Neuron (in vitro differentiated cells): ENCODE measurements around the gene PCNX1.
"Not testable (repeated sequence)": the region's sequence is repeated elsewhere in the genome, so short reads cannot be mapped to it uniquely, and the experiment has no call there.

ENCODE experiments used
- H2AFZ ChIP-seq: one replicate; pipeline ENCODE4 v1.6.1; 2013; ENCODE audit warnings: low read depth, mild to moderate bottlenecking, inconsistent platforms, low read length, moderate library complexity
- H3K27me3 ChIP-seq: one replicate; pipeline ENCODE4 v1.6.1; 2013; ENCODE audit warnings: low read length; ENCODE audit not compliant: insufficient read depth
- H3K36me3 ChIP-seq: one replicate; pipeline ENCODE4 v1.6.1; 2013; ENCODE audit warnings: low read length; ENCODE audit not compliant: insufficient read depth
- H3K4me1 ChIP-seq: one replicate; pipeline ENCODE4 v1.6.1; 2013; ENCODE audit warnings: low read length; ENCODE audit not compliant: insufficient read depth
- H3K4me3 ChIP-seq: 2 replicates; pipeline ENCODE4 v1.5.1; 2013; ENCODE audit warnings: mild to moderate bottlenecking, low read length, moderate library complexity
- H3K9me3 ChIP-seq: one replicate; pipeline ENCODE4 v1.6.1; 2013; ENCODE audit warnings: low read length

Gene PCNX1

DNA sequence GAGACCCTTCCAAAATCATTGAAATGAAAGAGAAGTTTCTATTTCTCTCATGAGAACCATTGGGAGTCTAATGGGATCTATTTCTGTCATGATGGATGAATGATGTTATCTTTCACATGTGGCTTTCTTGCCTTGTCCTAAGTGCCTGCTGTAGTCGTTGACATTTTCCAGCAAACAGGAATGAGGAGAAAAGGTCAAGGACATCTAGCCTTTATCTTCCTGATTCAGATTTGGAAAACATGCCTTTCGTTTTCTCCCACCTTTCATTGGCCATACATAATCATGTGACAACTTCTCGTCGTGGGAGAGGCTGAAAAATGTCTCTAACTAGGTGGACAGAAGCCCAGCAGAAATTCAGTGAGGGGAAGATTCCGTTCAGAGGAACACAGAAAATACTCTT is 94.5 kb downstream of the PCNX1 start:
- H3K9me3 ChIP-seq, result peaks cover 2% of the 10 kb centered on the region
- H2AFZ ChIP-seq, result no peak overlapping the region
- no peaks in the 10 kb centered on the region for H3K4me1 ChIP-seq
- no peaks in the 10 kb centered on the region for H3K27me3 ChIP-seq
- H3K36me3 ChIP-seq, result peaks cover 6% of the 10 kb centered on the region
- no peak overlapping the region for H3K4me3 ChIP-seq

- Histone ChIP-seq H3K9me3 (peaks cover 2% of the 10 kb centered on the region), H2AFZ (no peak overlapping the region), H3K36me3 (peaks cover 8% of the 10 kb centered on the region), H3K4me3 (no peak overlapping the region), H3K4me1 (no peaks in the 10 kb centered on the region), H3K27me3 (no peaks in the 10 kb centered on the region)
Observed at GRCh38 chr14:71003156-71003555, 95.9 kb downstream of the PCNX1 start.

GRCh38 chr14:71004481-71004880 is 97.2 kb downstream of the PCNX1 start:
- no peaks in the 10 kb centered on the region for H3K4me1 ChIP-seq

DNA sequence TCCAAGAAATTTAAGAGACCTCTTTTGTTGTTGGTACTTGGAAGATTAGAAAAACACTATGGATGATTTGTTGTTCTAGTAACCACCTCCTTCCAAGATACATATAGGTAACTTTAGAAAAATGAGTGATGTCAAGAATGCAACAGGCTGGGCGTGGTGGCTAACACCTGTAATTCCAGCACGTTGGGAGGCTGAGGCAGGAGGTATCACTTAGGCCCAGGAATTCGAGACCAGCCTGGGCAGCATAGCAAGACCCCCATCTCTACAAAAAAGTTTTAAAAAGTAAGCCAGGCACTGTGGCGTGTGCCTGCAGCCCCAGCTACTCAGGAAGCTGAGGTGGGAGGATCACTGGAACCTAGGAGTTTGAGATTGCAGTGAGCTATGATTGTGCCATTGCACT is 97.8 kb downstream of the PCNX1 start:
- Histone ChIP-seq H3K36me3 (peaks cover 11% of the 10 kb centered on the region), H3K9me3 (peaks cover 2% of the 10 kb centered on the region), H3K4me1 (no peaks in the 10 kb centered on the region), H3K27me3 (no peaks in the 10 kb centered on the region), H2AFZ (no peak overlapping the region), H3K4me3 (no peak overlapping the region)

More at GRCh38 chr14:71004481-71004880, 97.2 kb downstream of the PCNX1 start:
- H3K27me3 ChIP-seq, result no peaks in the 10 kb centered on the region
- H3K36me3 ChIP-seq, result peaks cover 9% of the 10 kb centered on the region
- peaks cover 2% of the 10 kb centered on the region for H3K9me3 ChIP-seq
- H3K4me3 ChIP-seq, result no peak overlapping the region
- no peak overlapping the region for H2AFZ ChIP-seq

GRCh38 chr14:71006200-71006563 is 98.9 kb downstream of the PCNX1 start:
- no peak overlapping the region for H3K4me3 ChIP-seq
- H3K36me3 ChIP-seq, result peaks cover 13% of the 10 kb centered on the region
- H3K4me1 ChIP-seq, result no peaks in the 10 kb centered on the region
- no peaks in the 10 kb centered on the region for H3K27me3 ChIP-seq
- H2AFZ ChIP-seq, result no peak overlapping the region
- H3K9me3 ChIP-seq, result peaks cover 2% of the 10 kb centered on the region

GRCh38 chr14:71011479-71011878 is 104.2 kb downstream of the PCNX1 start:
- Histone ChIP-seq H3K4me3 (no peak overlapping the region), H3K36me3 (peaks cover 34% of the 10 kb centered on the region), H3K9me3 (no peaks in the 10 kb centered on the region), H3K4me1 (no peaks in the 10 kb centered on the region), H3K27me3 (no peaks in the 10 kb centered on the region), H2AFZ (no peak overlapping the region)

DNA sequence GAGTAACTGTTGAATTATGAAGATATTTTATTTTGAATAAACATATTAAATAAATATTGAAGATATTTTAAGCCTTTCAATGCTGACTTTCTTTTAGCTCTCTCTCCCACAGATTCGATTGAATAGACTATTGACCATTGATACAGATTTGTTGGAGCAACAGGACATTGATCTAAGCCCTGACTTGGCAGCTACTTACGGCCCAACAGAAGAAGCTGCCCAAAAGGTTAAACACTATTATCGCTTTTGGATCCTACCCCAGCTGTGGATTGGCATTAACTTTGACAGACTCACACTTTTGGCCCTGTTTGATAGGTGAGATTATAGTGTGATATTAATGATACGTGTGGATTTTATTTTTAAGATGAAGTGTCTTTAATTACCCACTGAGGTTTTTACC is 105.6 kb downstream of the PCNX1 start:
- Histone ChIP-seq H3K4me3 (no peak overlapping the region), H2AFZ (no peak overlapping the region), H3K36me3 (peaks cover 37% of the 10 kb centered on the region), H3K9me3 (no peaks in the 10 kb centered on the region), H3K4me1 (no peaks in the 10 kb centered on the region), H3K27me3 (no peaks in the 10 kb centered on the region)

- Histone ChIP-seq H3K4me3 (no peak overlapping the region), H3K4me1 (no peaks in the 10 kb centered on the region), H3K36me3 (peaks cover 38% of the 10 kb centered on the region), H3K27me3 (no peaks in the 10 kb centered on the region), H3K9me3 (no peaks in the 10 kb centered on the region), H2AFZ (no peak overlapping the region)
Observed at GRCh38 chr14:71013551-71014192, 106.4 kb downstream of the PCNX1 start.

- not testable (repeated sequence) for H2AFZ ChIP-seq, H3K9me3 ChIP-seq, H3K27me3 ChIP-seq, H3K4me3 ChIP-seq, H3K4me1 ChIP-seq
- H3K36me3 ChIP-seq, result peaks cover 33% of the 10 kb centered on the region
Observed at GRCh38 chr14:71019917-71020316, 112.7 kb downstream of the PCNX1 start.

DNA sequence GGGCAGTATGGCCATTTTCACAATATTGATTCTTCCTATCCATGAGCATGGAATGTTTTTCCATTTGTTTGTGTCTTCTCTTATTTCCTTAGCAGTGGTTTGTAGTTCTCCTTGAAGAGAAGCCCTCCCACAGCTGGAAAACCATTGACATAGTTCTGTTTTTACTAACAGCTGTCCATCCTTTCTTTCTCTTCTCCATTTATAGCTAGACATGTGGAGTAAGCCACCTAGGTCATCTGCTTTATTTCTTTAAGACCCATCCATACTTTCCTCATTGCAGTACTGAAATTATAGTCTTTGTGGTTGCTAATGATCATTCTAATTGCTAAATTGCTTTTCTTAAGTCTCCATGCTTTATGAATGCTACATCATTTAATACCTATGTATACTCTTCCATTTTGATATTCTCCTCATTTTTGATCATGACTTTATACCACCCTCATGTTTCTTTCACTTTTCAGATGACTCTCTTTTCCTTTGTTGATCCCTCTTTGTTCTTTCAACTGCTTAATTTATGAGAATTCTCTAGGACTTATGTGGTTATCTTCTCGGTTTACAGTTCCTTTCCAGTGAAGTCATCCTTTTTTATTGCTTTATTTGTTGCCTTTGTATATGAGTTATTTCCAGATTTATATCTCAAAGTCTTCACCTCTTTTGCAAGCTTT is 114.2 kb downstream of the PCNX1 start:
- no peaks in the 10 kb centered on the region for H3K9me3 ChIP-seq
- peaks cover 38% of the 10 kb centered on the region for H3K36me3 ChIP-seq
- H3K27me3 ChIP-seq, result no peaks in the 10 kb centered on the region
- no peaks in the 10 kb centered on the region for H3K4me1 ChIP-seq
- no peak overlapping the region for H3K4me3 ChIP-seq
- H2AFZ ChIP-seq, result no peak overlapping the region

DNA sequence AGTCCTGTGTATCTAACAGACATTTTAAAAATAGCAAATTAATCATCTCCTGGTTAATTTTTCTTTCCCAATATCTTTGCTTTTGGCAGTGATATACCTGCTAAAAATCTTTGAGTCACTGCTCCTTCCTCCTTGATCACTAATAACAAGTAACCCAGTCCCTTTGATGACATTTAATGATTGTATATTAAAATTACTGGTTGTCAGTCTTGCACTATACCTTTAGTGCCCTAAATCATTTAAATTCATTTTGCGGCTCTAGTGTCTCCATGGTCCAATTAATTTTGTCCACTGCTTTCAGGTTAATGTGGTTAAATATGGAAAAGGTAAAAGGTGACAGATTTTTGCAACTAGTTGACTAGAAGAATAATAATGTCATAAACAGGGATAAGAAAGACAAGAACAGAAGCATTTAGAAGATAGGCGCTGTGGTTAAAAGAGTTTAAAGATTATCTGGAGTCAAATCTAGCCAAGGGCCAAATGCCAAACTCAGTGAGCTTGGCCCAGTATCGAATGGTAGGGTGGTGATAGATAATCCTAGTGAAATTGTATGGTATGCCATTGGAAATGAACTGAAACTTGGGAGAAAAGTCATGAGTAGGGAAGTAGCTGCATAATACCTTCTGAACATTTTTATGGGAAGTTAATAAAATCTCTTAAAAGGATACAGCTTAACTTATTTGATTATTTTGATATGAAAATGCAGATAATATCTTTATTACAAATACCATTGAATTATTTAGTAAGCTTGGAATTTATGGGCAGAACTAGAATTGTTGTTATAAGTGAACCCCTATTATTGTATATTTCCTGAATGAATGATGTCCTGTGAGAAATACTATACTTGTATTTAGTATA is 115.0 kb downstream of the PCNX1 start:
- Histone ChIP-seq H3K27me3 (no peaks in the 10 kb centered on the region), H3K4me1 (no peaks in the 10 kb centered on the region), H3K36me3 (peaks cover 39% of the 10 kb centered on the region), H2AFZ (no peak overlapping the region), H3K9me3 (no peaks in the 10 kb centered on the region), H3K4me3 (no peak overlapping the region)

DNA sequence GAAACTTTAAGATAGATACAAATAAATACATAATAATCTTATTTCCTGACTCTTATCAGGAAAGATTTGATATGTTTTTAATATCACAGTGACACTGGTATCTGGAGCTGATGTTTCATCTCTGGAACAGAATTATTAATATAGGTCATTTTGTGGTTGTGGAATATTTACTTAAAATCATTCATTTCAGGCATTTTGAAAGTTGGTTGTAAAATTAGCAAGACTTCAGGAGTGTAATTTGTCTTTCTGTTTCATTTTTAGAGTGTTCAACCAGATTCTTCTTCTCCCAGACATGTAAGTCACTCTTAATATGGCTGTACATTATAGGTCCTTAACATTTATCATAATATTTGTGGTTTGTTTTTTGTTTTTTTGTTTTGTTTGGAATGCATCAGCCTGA is 115.7 kb downstream of the PCNX1 start:
- H3K9me3 ChIP-seq, result no peaks in the 10 kb centered on the region
- no peaks in the 10 kb centered on the region for H3K4me1 ChIP-seq
- H3K27me3 ChIP-seq, result no peaks in the 10 kb centered on the region
- H3K4me3 ChIP-seq, result no peak overlapping the region
- H3K36me3 ChIP-seq, result peaks cover 40% of the 10 kb centered on the region
- H2AFZ ChIP-seq, result no peak overlapping the region

DNA sequence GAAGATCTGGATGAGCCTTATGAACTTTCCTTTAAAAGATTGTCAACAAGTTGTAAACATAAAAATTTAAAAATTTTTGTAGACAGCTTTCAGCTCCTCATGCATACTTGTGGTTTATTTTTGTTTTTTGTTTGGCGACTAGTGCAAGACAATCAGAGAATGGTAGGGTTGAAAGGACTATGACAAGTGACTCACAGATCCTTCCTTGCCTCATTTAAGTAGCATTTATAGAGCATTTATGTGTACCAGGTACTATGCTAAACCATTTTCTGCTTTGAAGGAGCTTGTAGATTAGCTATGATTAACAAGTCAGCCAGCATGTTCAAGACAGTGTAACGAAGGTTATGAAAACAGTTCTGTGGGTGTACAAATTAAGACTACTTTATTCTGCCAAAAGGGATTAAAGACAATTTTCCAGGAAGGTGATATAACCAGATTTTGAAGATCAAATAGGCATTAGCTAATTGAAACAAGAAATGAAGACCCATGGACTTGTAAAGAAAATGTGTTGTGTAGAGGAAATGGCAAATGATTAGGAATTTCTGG is 122.0 kb downstream of the PCNX1 start:
- H3K27me3 ChIP-seq, result no peaks in the 10 kb centered on the region
- no peaks in the 10 kb centered on the region for H3K4me1 ChIP-seq
- no peak overlapping the region for H3K4me3 ChIP-seq
- no peak overlapping the region for H2AFZ ChIP-seq
- H3K9me3 ChIP-seq, result no peaks in the 10 kb centered on the region
- H3K36me3 ChIP-seq, result peaks cover 59% of the 10 kb centered on the region
